Measurements from ENCODE around the gene HECTD2.
"Not testable (repeated sequence)": the region's sequence is repeated elsewhere in the genome, so short reads cannot be mapped to it uniquely, and the experiment has no call there.

Gene HECTD2

GRCh38 chr10:91409869-91410637, at the start of gene HECTD2:
Gene HECTD2, plus strand, starts transcription at chr10:91410344. Its CDS starts 95 bp downstream, at chr10:91410439.
- peak within 1 kb of the TSS; percentile 81 for H3K4me3 Mint-ChIP-seq
- H3K9me3 Mint-ChIP-seq = no peaks in the 10 kb centered on the region
- intact Hi-C loops (cut with micrococcal nuclease) = no loop called here
- H3K36me3 Mint-ChIP-seq (ENCODE audit: low read depth) = peaks cover 13% of the 10 kb centered on the region
- H3K4me1 Mint-ChIP-seq (ENCODE audit: low read depth) = peaks cover 14% of the 10 kb centered on the region
- H3K27ac Mint-ChIP-seq = peak within 1 kb of the TSS; percentile 98
- H3K27me3 Mint-ChIP-seq = peaks cover 21% of the 10 kb centered on the region

- Mint-ChIP-seq H3K36me3 (ENCODE audit: low read depth) (no peaks in the 10 kb centered on the region), H3K4me1 (ENCODE audit: low read depth) (no peaks in the 10 kb centered on the region), H3K27ac (no peak overlapping the region), H3K9me3 (peaks cover 12% of the 10 kb centered on the region), H3K4me3 (no peak overlapping the region), H3K27me3 (peaks cover 6% of the 10 kb centered on the region)
- intact Hi-C loops (cut with micrococcal nuclease) = no loop called here
Observed at GRCh38 chr10:91360461-91360860, 49.7 kb upstream of the HECTD2 start.

- intact Hi-C loops (cut with micrococcal nuclease); H3K27ac Mint-ChIP-seq; H3K36me3 Mint-ChIP-seq (ENCODE audit: low read depth); H3K4me3 Mint-ChIP-seq; H3K4me1 Mint-ChIP-seq (ENCODE audit: low read depth): not testable (repeated sequence)
- Mint-ChIP-seq H3K27me3 (peaks cover 11% of the 10 kb centered on the region), H3K9me3 (peaks cover 12% of the 10 kb centered on the region)
Observed at GRCh38 chr10:91365519-91365918, 44.6 kb upstream of the HECTD2 start.

- intact Hi-C loops (cut with micrococcal nuclease) = no loop called here
- peaks cover 12% of the 10 kb centered on the region for H3K9me3 Mint-ChIP-seq
- H3K4me1 Mint-ChIP-seq (ENCODE audit: low read depth) = no peaks in the 10 kb centered on the region
- no peak overlapping the region for H3K27ac Mint-ChIP-seq
- peaks cover 7% of the 10 kb centered on the region for H3K27me3 Mint-ChIP-seq
- no peak overlapping the region for H3K4me3 Mint-ChIP-seq
- H3K36me3 Mint-ChIP-seq (ENCODE audit: low read depth) = no peaks in the 10 kb centered on the region
Observed at GRCh38 chr10:91366704-91367103, 43.4 kb upstream of the HECTD2 start.

- H3K4me3 Mint-ChIP-seq = no peak overlapping the region
- H3K4me1 Mint-ChIP-seq (ENCODE audit: low read depth) = no peaks in the 10 kb centered on the region
- peaks cover 12% of the 10 kb centered on the region for H3K9me3 Mint-ChIP-seq
- H3K36me3 Mint-ChIP-seq (ENCODE audit: low read depth) = no peaks in the 10 kb centered on the region
- no peak overlapping the region for H3K27ac Mint-ChIP-seq
- peaks cover 7% of the 10 kb centered on the region for H3K27me3 Mint-ChIP-seq
- intact Hi-C loops (cut with micrococcal nuclease) = no loop called here
Observed at GRCh38 chr10:91367127-91367531, 43.0 kb upstream of the HECTD2 start.

GRCh38 chr10:91367558-91367957, 42.6 kb upstream of the HECTD2 start:
- Mint-ChIP-seq H3K27me3 (peaks cover 7% of the 10 kb centered on the region), H3K9me3 (peaks cover 12% of the 10 kb centered on the region), H3K27ac (no peak overlapping the region), H3K4me3 (no peak overlapping the region), H3K4me1 (ENCODE audit: low read depth) (no peaks in the 10 kb centered on the region), H3K36me3 (ENCODE audit: low read depth) (no peaks in the 10 kb centered on the region)
- intact Hi-C loops (cut with micrococcal nuclease) = no loop called here

GRCh38 chr10:91369978-91370589, 40.1 kb upstream of the HECTD2 start:
- H3K4me3 Mint-ChIP-seq; H3K27me3 Mint-ChIP-seq; H3K27ac Mint-ChIP-seq; H3K4me1 Mint-ChIP-seq (ENCODE audit: low read depth); intact Hi-C loops (cut with micrococcal nuclease); H3K36me3 Mint-ChIP-seq (ENCODE audit: low read depth): not testable (repeated sequence)
- H3K9me3 Mint-ChIP-seq = peaks cover 14% of the 10 kb centered on the region

- no peak overlapping the region for H3K27ac Mint-ChIP-seq
- intact Hi-C loops (cut with micrococcal nuclease) = no loop called here
- peaks cover 9% of the 10 kb centered on the region for H3K27me3 Mint-ChIP-seq
- no peaks in the 10 kb centered on the region for H3K4me1 Mint-ChIP-seq (ENCODE audit: low read depth)
- peaks cover 32% of the 10 kb centered on the region for H3K9me3 Mint-ChIP-seq
- H3K4me3 Mint-ChIP-seq = no peak overlapping the region
- no peaks in the 10 kb centered on the region for H3K36me3 Mint-ChIP-seq (ENCODE audit: low read depth)
Observed at GRCh38 chr10:91374052-91374451, 36.1 kb upstream of the HECTD2 start.

- no peak overlapping the region for H3K27ac Mint-ChIP-seq
- peaks cover 18% of the 10 kb centered on the region for H3K27me3 Mint-ChIP-seq
- H3K9me3 Mint-ChIP-seq = peaks cover 32% of the 10 kb centered on the region
- no peaks in the 10 kb centered on the region for H3K36me3 Mint-ChIP-seq (ENCODE audit: low read depth)
- peaks cover 5% of the 10 kb centered on the region for H3K4me1 Mint-ChIP-seq (ENCODE audit: low read depth)
- intact Hi-C loops (cut with micrococcal nuclease) = no loop called here
- H3K4me3 Mint-ChIP-seq = no peak overlapping the region
Observed at GRCh38 chr10:91378061-91378460, 32.1 kb upstream of the HECTD2 start.

- no peak overlapping the region for H3K4me3 Mint-ChIP-seq
- H3K4me1 Mint-ChIP-seq (ENCODE audit: low read depth) = peaks cover 5% of the 10 kb centered on the region
- peaks cover 10% of the 10 kb centered on the region for H3K9me3 Mint-ChIP-seq
- H3K27me3 Mint-ChIP-seq = peaks cover 16% of the 10 kb centered on the region
- intact Hi-C loops (cut with micrococcal nuclease) = no loop called here
- no peaks in the 10 kb centered on the region for H3K36me3 Mint-ChIP-seq (ENCODE audit: low read depth)
- no peak overlapping the region for H3K27ac Mint-ChIP-seq
Observed at GRCh38 chr10:91380873-91381256, 29.3 kb upstream of the HECTD2 start.

- intact Hi-C loops (cut with micrococcal nuclease) = no loop called here
- Mint-ChIP-seq H3K4me1 (ENCODE audit: low read depth) (peaks cover 5% of the 10 kb centered on the region), H3K27me3 (peaks cover 16% of the 10 kb centered on the region), H3K9me3 (peaks cover 9% of the 10 kb centered on the region), H3K27ac (no peak overlapping the region), H3K36me3 (ENCODE audit: low read depth) (no peaks in the 10 kb centered on the region), H3K4me3 (no peak overlapping the region)
Observed at GRCh38 chr10:91381257-91381891, 28.8 kb upstream of the HECTD2 start.

GRCh38 chr10:91385306-91386085, 24.6 kb upstream of the HECTD2 start:
- peaks cover 22% of the 10 kb centered on the region for H3K27me3 Mint-ChIP-seq
- intact Hi-C loops (cut with micrococcal nuclease) = no loop called here
- H3K4me1 Mint-ChIP-seq (ENCODE audit: low read depth) = peaks cover 5% of the 10 kb centered on the region
- H3K36me3 Mint-ChIP-seq (ENCODE audit: low read depth) = no peaks in the 10 kb centered on the region
- H3K27ac Mint-ChIP-seq = no peak overlapping the region
- H3K9me3 Mint-ChIP-seq = no peaks in the 10 kb centered on the region
- H3K4me3 Mint-ChIP-seq = no peak overlapping the region

- no peaks in the 10 kb centered on the region for H3K4me1 Mint-ChIP-seq (ENCODE audit: low read depth)
- H3K27ac Mint-ChIP-seq = no peak overlapping the region
- H3K36me3 Mint-ChIP-seq (ENCODE audit: low read depth) = no peaks in the 10 kb centered on the region
- no peaks in the 10 kb centered on the region for H3K9me3 Mint-ChIP-seq
- intact Hi-C loops (cut with micrococcal nuclease) = loop anchor here (2.0 kb wide), 4 partner anchors 161 to 523 kb away; no protein-coding TSS in a partner anchor
- H3K27me3 Mint-ChIP-seq = peaks cover 18% of the 10 kb centered on the region
- H3K4me3 Mint-ChIP-seq = no peak overlapping the region
Observed at GRCh38 chr10:91389636-91390512, 20.3 kb upstream of the HECTD2 start.
